RWPE1 (cell line): ENCODE data around the gene RBFOX1.

Source experiments
- CTCF ChIA-PET: fragments of 350-600 bp; sonication (Branson Sonifier 250); formaldehyde crosslinking; extraction: SDS; loops from one replicate; lab custom pipeline; 2021; lab: Yijun Ruan, JAX
- POLR2A ChIA-PET: fragments of 400-600 bp; formaldehyde crosslinking; extraction: SDS; loops from one replicate; lab custom pipeline; 2020; ENCODE audit warnings: antibody characterized with exemption; ENCODE audit not compliant: low non-redundant PET; lab: Yijun Ruan, JAX
- DNase-seq: peaks from one replicate; pipeline ENCODE4 v3.0.0; 2012; ENCODE audit warnings: low spot score
- H3K27ac ChIP-seq: fragments of 450-650 bp; 2 replicates; pipeline ENCODE4 v1.5.1; 2017
- CTCF ChIP-seq: fragments of 450-650 bp; conservative IDR thresholded peaks from 2 replicates; pipeline ENCODE4 v1.5.1; 2017; ENCODE audit warnings: low read depth, mild to moderate bottlenecking

The RBFOX1 gene

DNA sequence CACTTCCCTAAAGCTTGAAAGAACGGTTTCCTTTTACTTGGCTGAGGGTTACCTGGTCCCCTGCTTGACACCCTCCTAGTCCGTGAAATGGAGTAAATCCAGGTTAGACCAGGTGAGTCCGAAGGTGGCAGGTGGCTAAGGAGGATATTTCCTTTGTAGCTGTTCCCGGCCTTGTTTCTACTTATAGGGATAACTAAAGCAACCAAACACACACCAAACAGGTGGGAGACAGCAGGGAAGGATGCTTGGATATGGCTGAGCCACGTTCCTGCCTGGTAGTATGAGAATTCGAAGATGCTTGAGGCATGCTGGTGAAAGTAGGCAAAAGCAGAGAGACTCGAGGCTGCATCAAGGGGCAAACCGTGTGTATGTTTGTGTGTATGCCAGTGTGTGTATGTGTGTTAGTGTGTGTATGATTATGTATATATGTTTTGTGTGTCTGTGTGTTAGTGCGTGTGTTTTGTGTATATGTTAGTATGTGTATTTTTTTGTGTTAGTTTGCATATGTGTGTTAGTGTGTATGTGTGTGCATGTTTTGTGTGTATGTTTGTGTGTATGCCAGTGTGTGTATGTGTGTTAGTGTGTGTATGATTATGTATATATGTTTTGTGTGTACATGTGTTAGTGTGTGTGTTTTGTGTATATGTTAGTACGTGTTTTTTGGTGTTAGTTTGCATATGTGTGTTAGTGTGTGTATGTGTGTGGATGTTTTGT, 28.9 kb downstream of the RBFOX1 start:
- no peak for TF ChIP-seq CTCF
- ChIA-PET CTCF (no interaction called here), POLR2A (no interaction called here)
- no peak overlapping the region for H3K27ac ChIP-seq
- DNase-seq = no peak

DNA sequence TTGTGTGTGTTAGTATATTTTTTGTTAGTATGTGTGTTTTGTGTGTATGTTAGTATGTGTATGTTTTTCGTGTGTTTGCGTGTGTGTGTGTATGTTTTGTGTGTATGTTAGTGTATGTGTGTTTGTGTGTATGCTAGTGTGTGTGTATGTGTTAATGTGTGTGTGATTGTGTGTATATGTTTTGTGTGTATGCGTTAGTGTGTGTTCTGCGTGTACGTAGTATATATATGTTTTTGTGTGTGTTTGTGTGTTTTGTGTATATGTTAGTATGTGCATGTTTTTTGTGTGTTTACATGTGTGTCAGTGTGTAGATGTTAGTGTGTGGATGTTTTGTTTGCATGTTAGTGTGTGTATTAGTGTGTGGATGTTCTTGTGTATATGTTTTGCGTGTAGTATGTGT, 29.6 kb downstream of the RBFOX1 start:
- DNase-seq = no peak
- ChIA-PET CTCF (interaction anchor here (0.7 kb wide), 1 partner anchor 641 kb away, joined by 3 read pairs; no protein-coding TSS in a partner anchor), POLR2A (no interaction called here)
- TF ChIP-seq CTCF = no peak
- H3K27ac ChIP-seq = no peak overlapping the region

DNA sequence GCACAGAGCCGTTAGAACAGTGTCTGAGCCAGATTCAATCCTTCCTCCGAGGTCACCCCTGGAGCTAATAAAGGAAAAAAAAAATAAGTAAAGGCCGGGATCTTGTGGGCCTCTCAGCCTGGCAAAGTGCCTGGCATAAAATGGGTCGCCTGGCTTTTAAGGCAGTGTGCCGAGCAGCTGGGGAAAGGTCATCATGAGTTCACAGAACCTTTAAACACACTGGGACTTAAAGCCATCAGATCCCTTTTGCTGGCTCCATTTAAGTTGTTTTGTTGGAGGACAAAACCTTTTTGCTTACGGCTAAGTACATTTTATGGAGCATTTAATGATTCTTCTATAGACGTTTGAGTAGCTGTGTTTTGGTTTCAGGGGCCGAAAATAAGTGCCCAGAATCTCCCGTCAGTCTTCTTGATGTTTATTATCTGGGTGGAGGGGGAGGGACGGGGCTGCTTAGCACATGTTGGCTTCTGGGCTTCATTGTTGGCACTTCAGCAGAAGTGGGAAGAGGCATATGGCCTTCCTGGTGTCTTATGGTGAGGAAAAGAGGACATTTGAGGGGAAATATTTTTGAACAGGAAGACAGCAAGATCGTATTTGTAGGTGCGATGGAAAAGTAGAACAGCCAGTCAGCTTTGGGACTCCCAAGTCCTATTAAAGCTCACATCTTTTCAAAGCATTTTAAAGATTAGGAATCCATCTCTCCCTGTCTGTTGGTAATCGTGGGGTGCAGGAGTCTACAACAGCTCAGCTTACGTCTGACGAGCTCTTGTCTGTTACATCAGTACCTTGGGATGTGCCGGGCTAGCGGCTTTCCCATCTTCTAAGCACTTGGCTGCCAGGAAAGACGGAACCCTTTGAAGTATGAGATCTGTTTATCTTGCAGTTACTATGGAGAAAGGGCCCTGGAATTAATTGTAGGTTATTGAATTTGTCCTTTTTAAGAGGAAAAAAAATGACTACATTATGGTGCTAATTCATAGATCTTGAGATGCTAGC, 31.1 kb downstream of the RBFOX1 start:
- POLR2A ChIA-PET = no interaction called here
- CTCF ChIA-PET = no interaction called here
- no peak overlapping the region for H3K27ac ChIP-seq
- TF ChIP-seq CTCF = no peak
- DNase-seq = no peak

GRCh38 chr16:7366041-7366440, 33.4 kb downstream of the RBFOX1 start:
- no peak for DNase-seq
- TF ChIP-seq CTCF = no peak

DNA sequence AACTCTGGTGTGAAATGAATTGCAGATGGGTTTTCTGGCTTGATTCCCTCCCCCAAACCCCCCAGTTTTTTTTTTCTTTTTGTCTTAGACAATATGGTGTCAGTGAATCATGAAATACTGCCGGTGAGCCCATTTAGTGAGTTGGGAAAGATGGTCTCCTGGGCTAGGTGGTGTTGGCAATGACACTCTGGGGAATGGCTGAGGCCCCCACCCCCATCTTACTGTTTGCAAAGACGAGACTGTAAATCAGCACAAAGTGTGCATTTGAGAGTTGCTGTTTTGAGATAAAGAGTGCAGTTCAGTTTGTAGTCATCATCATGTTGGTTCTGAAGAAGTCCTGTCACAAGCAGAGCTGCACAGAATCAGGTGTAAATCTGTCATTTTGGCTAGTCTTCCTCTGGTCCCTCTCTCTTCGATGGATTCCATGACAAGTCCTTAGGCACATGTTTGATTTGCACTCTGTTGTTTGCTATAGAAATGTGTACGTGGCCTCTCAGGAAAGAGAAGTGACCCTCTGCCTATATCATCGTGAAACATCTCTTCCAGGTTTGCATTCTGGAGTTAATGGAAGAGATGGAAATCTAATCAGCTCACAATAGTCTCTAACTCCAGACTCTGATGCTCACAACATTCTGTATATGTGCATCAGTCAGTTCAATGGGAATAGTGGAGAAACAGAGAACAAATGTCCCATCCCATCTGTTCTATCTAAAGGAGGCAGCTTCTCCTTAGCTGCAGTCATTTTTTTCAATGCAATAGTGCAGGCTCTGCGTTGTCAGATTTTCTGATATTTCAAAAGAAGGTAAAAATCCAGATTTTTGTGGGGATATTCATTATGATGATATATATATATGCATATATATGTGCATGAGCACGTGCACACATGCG, 34.6 kb downstream of the RBFOX1 start:
- no peak for DNase-seq
- TF ChIP-seq CTCF = no peak
- no peak overlapping the region for H3K27ac ChIP-seq
- ChIA-PET POLR2A (no interaction called here), CTCF (interaction anchor here (0.6 kb wide), 1 partner anchor 1270 kb away, joined by 3 read pairs; no protein-coding TSS in a partner anchor)

More at GRCh38 chr16:7366041-7366440, 33.4 kb downstream of the RBFOX1 start:
- ChIA-PET CTCF (no interaction called here), POLR2A (no interaction called here)
- no peak overlapping the region for H3K27ac ChIP-seq
